Mesenchymal stem cell (in vitro differentiated cells and primary cell): ENCODE measurements around the gene SCAF4.

Experiments
- DNase-seq: peaks from one replicate; pipeline ENCODE4 v3.0.0-alpha.2; 2013
- H2AFZ ChIP-seq: one replicate; pipeline ENCODE4 v1.6.1; 2013; ENCODE audit warnings: low read depth, mild to moderate bottlenecking, control low read depth, inconsistent platforms, low read length, moderate library complexity
- H2AK5ac ChIP-seq: 2 replicates; pipeline ENCODE4 v1.6.1; 2013; ENCODE audit warnings: low read length, moderate library complexity, mild to moderate bottlenecking, inconsistent platforms; ENCODE audit not compliant: severe bottlenecking
- H2BK120ac ChIP-seq: one replicate; pipeline ENCODE4 v1.6.1; 2013; ENCODE audit warnings: low read depth, mild to moderate bottlenecking, inconsistent platforms, low read length, moderate library complexity
- H2BK12ac ChIP-seq, 2 experiments: one replicate each; pipeline ENCODE4 v1.6.1; 2013; ENCODE audit warnings: inconsistent platforms in 2 of 2, low read length in 2 of 2, mild to moderate bottlenecking in 2 of 2, moderate library complexity in 2 of 2, control low read depth in 1 of 2
- H2BK15ac ChIP-seq: one replicate; pipeline ENCODE4 v1.6.1; 2013; ENCODE audit warnings: mild to moderate bottlenecking, low read depth, inconsistent platforms; ENCODE audit not compliant: poor library complexity, severe bottlenecking
- H2BK5ac ChIP-seq: 2 replicates; pipeline ENCODE4 v1.6.1; 2013; ENCODE audit warnings: low read depth, mild to moderate bottlenecking, low read length, control low read depth, inconsistent platforms; ENCODE audit not compliant: poor library complexity, severe bottlenecking
- H3K14ac ChIP-seq, 2 experiments: one replicate each; pipeline ENCODE4 v1.6.1; 2013; ENCODE audit warnings: inconsistent platforms in 2 of 2, low read length in 2 of 2, control low read depth in 1 of 2, mild to moderate bottlenecking in 1 of 2, moderate library complexity in 1 of 2
- H3K18ac ChIP-seq, 2 experiments: one replicate each; pipeline ENCODE4 v1.6.1; 2013; ENCODE audit warnings: inconsistent platforms in 2 of 2, low read length in 2 of 2, control low read depth in 1 of 2, low read depth in 1 of 2, mild to moderate bottlenecking in 1 of 2
- H3K23ac ChIP-seq, 2 experiments: one replicate each; pipeline ENCODE4 v1.6.1; 2013; ENCODE audit warnings: inconsistent platforms in 2 of 2, low read length in 2 of 2, mild to moderate bottlenecking in 2 of 2, moderate library complexity in 2 of 2, control low read depth in 1 of 2
- H3K27ac ChIP-seq: 2 replicates; pipeline ENCODE4 v1.5.1; 2013; ENCODE audit warnings: mild to moderate bottlenecking, moderate library complexity, low read length, control low read depth, inconsistent platforms; ENCODE audit not compliant: poor library complexity, severe bottlenecking
- H3K27me3 ChIP-seq, 2 experiments: 2 replicates each; pipeline versions ENCODE4 v1.6.1 to v1.7.0; 2013; ENCODE audit warnings: low read length in 2 of 2, mild to moderate bottlenecking in 2 of 2, moderate library complexity in 2 of 2, control low read depth in 1 of 2, inconsistent platforms in 1 of 2; ENCODE audit not compliant: control insufficient read depth in 1 of 2, insufficient read depth in 1 of 2
- H3K36me3 ChIP-seq, 2 experiments: 2 replicates each; pipeline versions ENCODE4 v1.6.1 to v1.7.0; 2013; ENCODE audit warnings: low read length in 2 of 2, control low read depth in 1 of 2, inconsistent platforms in 1 of 2, low read depth in 1 of 2, mild to moderate bottlenecking in 1 of 2; ENCODE audit not compliant: insufficient read depth in 2 of 2, control insufficient read depth in 1 of 2
- H3K4ac ChIP-seq, 2 experiments: one replicate each; pipeline ENCODE4 v1.6.1; 2013; ENCODE audit warnings: inconsistent platforms in 2 of 2, low read length in 2 of 2, mild to moderate bottlenecking in 2 of 2, moderate library complexity in 2 of 2, control low read depth in 1 of 2, low read depth in 1 of 2
- H3K4me1 ChIP-seq: 2 replicates; pipeline ENCODE4 v1.6.1; 2013; ENCODE audit warnings: low read depth, low read length, control low read depth; ENCODE audit not compliant: control insufficient read depth, insufficient read depth
- H3K4me2 ChIP-seq: 2 replicates; pipeline ENCODE4 v1.6.1; 2013; ENCODE audit warnings: low read length, mild to moderate bottlenecking, inconsistent platforms; ENCODE audit not compliant: poor library complexity, severe bottlenecking
- H3K4me3 ChIP-seq, 2 experiments: 2 replicates each; pipeline versions ENCODE4 v1.5.1 to v1.7.0; 2013; ENCODE audit warnings: low read length in 2 of 2, mild to moderate bottlenecking in 2 of 2, control low read depth in 1 of 2, low read depth in 1 of 2; ENCODE audit not compliant: insufficient read depth in 1 of 2
- H3K79me1 ChIP-seq: replicated peaks from 2 replicates; pipeline ENCODE4 v1.6.1; 2013; ENCODE audit warnings: mild to moderate bottlenecking, control low read depth, low read length, inconsistent platforms; ENCODE audit not compliant: poor library complexity, severe bottlenecking
- H3K9ac ChIP-seq: 2 replicates; pipeline ENCODE4 v1.7.0; 2013; ENCODE audit warnings: mild to moderate bottlenecking, low read length, moderate library complexity
- H3K9me3 ChIP-seq: 2 replicates; pipeline ENCODE4 v1.7.0; 2013; ENCODE audit warnings: mild to moderate bottlenecking, low read length; ENCODE audit not compliant: control insufficient read depth
- H4K8ac ChIP-seq: one replicate; pipeline ENCODE4 v1.6.1; 2013; ENCODE audit warnings: inconsistent platforms, mild to moderate bottlenecking, low read length, moderate library complexity
- H4K91ac ChIP-seq: one replicate; pipeline ENCODE4 v1.6.1; 2013; ENCODE audit warnings: mild to moderate bottlenecking, low read length, inconsistent platforms
- WGBS: methylation state at CpG from one replicate; pipeline ENCODE4 v1.1.7; 2013; ENCODE audit warnings: mixed read lengths; 5-methylcytosine and 5-hydroxymethylcytosine counted together

The SCAF4 gene

DNA sequence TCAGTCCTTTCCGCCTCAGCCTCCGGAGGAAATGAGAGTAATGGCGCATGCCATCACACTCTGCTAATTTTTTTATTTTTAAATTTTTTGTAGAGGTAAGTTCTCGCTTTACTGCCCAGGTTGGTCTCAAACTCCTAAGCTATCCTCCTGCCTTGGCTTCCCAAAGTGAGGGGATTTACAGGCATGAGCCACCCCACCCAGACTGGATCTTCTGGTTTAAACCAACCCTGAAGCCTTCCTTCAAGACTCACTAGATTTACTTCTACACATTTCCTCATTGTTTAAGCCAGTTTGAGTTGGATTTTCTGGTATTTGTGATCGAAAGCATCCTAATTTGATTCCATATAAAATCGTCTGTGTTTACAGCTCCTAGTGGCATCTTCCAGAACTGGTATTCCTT, 23.1 kb upstream of the SCAF4 start:
- DNase-seq: no peak
- no peaks in the 10 kb centered on the region for H3K36me3 ChIP-seq
- no peak overlapping the region for H4K91ac ChIP-seq
- H2BK15ac ChIP-seq: no peak overlapping the region
- H3K4me2 ChIP-seq: no peak overlapping the region
- H3K79me1 ChIP-seq: no peaks in the 10 kb centered on the region
- no peak overlapping the region for H3K4me3 ChIP-seq
- H2AK5ac ChIP-seq: no peak overlapping the region
- H3K9ac ChIP-seq: no peak overlapping the region
- H3K27ac ChIP-seq: no peak overlapping the region
- WGBS: 88% methylated on average over 1 of the region's 6 CpGs
- no peak overlapping the region for H2BK5ac ChIP-seq
- H3K27me3 ChIP-seq: peaks cover 0 to 3% of the 10 kb centered on the region in 2 experiments
- no peak overlapping the region for H3K18ac ChIP-seq
- no peaks in the 10 kb centered on the region for H3K9me3 ChIP-seq
- no peak overlapping the region for H2BK12ac ChIP-seq
- no peak overlapping the region for H3K14ac ChIP-seq
- H3K4me1 ChIP-seq: no peaks in the 10 kb centered on the region
- H2BK120ac ChIP-seq: no peak overlapping the region
- H2AFZ ChIP-seq: no peak overlapping the region
- no peak overlapping the region for H3K23ac ChIP-seq
- no peak overlapping the region for H4K8ac ChIP-seq
- no peak overlapping the region for H3K4ac ChIP-seq

DNA sequence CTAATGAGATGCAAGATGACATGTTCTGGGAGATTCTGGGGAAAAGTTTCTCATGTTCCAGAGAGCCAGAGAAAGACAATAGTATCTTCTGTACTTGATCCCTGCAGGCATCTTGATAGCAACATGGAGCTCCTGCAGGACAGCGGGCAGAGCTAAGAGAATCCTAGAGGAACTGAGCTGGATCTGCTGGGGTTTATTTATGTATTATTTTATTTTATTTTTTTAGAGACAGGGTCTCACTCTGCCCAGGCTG, 22.7 kb upstream of the SCAF4 start:
- Histone ChIP-seq H2BK120ac (no peak overlapping the region), H2BK5ac (no peak overlapping the region), H3K79me1 (no peaks in the 10 kb centered on the region), H3K27me3 (peaks cover 0 to 3% of the 10 kb centered on the region in 2 experiments), H3K23ac (no peak overlapping the region), H3K9ac (no peak overlapping the region), H2AK5ac (no peak overlapping the region), H3K4ac (no peak overlapping the region), H3K4me3 (no peak overlapping the region), H2BK12ac (no peak overlapping the region), H3K4me2 (no peak overlapping the region), H3K14ac (no peak overlapping the region), H3K18ac (no peak overlapping the region), H3K9me3 (no peaks in the 10 kb centered on the region), H4K91ac (no peak overlapping the region), H2AFZ (no peak overlapping the region), H4K8ac (no peak overlapping the region), H2BK15ac (no peak overlapping the region), H3K4me1 (no peaks in the 10 kb centered on the region), H3K27ac (no peak overlapping the region), H3K36me3 (no peaks in the 10 kb centered on the region)
- no peak for DNase-seq
- WGBS: 100% methylated on average over 1 of the region's 1 CpG

DNA sequence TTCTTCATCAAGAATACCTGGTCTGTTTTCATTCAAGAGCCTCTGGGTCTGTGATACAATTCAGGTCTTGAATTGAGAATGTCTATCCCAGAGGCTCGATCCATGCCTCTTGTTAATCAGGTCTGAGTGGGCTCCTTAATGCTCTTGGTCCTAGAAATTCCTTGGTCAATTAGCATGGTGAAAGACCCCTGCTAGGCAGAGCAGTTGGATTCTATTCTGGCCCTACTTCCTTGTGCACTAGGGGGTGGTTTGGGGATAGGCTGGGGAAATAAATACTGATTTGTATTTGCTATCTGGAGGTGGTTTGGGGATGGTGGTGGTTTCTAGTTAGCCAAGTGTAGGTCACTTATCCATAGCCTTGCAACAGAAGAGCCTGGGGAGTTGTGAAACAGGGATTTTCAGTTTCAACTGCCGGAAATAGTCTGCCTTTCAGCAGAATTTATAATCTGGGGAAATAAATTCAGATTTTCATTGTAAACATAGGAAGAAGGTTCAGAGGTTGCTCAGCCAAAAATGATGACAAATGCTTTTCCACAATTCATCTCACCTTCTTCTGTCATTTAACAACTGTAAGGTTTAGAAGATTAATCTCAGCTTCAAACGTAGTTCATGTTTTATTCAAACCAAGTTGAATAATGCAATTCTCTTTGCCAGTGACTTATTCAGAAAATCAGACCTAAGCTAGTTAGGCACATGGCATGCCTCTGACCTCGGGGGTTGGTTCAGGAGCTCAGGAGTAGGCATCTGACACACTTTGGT, 22.2 kb upstream of the SCAF4 start:
- Histone ChIP-seq H3K18ac (no peak overlapping the region), H3K27me3 (peaks cover 0 to 2% of the 10 kb centered on the region in 2 experiments), H3K79me1 (no peaks in the 10 kb centered on the region), H2AK5ac (no peak overlapping the region), H3K23ac (no peak overlapping the region), H2BK15ac (no peak overlapping the region), H2AFZ (no peak overlapping the region), H2BK5ac (no peak overlapping the region), H3K9me3 (no peaks in the 10 kb centered on the region), H4K91ac (no peak overlapping the region), H3K27ac (no peak overlapping the region), H4K8ac (no peak overlapping the region), H3K4me2 (no peak overlapping the region), H2BK120ac (no peak overlapping the region), H3K9ac (no peak overlapping the region), H2BK12ac (no peak overlapping the region), H3K4me3 (no peak overlapping the region), H3K4me1 (no peaks in the 10 kb centered on the region), H3K36me3 (no peaks in the 10 kb centered on the region), H3K4ac (no peak overlapping the region), H3K14ac (no peak overlapping the region)
- DNase-seq: no peak
- 56% methylated on average over 3 of the region's 4 CpGs for WGBS

DNA sequence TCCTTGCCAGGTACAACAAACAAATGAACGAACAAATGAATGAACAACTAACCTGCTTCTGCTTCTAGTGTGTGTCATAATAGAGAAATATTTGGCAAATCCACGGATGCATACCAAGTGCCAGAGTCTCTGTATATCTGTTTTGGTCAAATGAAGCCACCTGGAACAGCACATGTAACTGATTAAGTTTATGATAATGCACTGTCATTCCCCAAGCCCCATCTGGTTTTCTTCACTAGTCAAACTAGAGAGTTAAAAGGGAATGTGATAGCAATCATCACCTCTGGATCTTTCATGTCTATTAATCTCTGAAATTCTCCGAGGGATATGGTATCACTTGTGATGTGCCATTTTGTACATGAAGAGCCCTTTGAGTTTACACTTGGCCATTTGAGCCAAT, 21.0 kb upstream of the SCAF4 start:
- no peak overlapping the region for H3K27ac ChIP-seq

More for the DNA sequence above, 21.0 kb upstream of the SCAF4 start:
- H3K9ac ChIP-seq: no peak overlapping the region
- no peak overlapping the region for H3K4me3 ChIP-seq
- no peak overlapping the region for H4K8ac ChIP-seq
- no peak overlapping the region for H3K4ac ChIP-seq
- no peak overlapping the region for H4K91ac ChIP-seq
- no peak overlapping the region for H2AK5ac ChIP-seq
- H3K4me1 ChIP-seq: no peaks in the 10 kb centered on the region
- H2BK15ac ChIP-seq: no peak overlapping the region
- no peak overlapping the region for H2BK12ac ChIP-seq
- H3K36me3 ChIP-seq: no peaks in the 10 kb centered on the region
- no peak overlapping the region for H3K18ac ChIP-seq
- no peaks in the 10 kb centered on the region for H3K9me3 ChIP-seq
- no peaks in the 10 kb centered on the region for H3K27me3 ChIP-seq
- no peak overlapping the region for H3K4me2 ChIP-seq
- no peak overlapping the region for H3K23ac ChIP-seq
- H2BK120ac ChIP-seq: no peak overlapping the region
- WGBS: 25% methylated on average over 1 of the region's 3 CpGs
- H2AFZ ChIP-seq: no peak overlapping the region
- no peak overlapping the region for H3K14ac ChIP-seq
- DNase-seq: no peak
- H2BK5ac ChIP-seq: no peak overlapping the region
- no peaks in the 10 kb centered on the region for H3K79me1 ChIP-seq
